ENCODE data around the gene ATP2B2. TPM values are rescaled to one million over a fixed set of nuclear protein-coding genes. Genes with fewer than 3 reads are reported as not detected.

The ATP2B2 gene
- total and polyA plus RNA-seq, 2 of the 8 experiments (the other 6 are each of a cell fraction or from before 2014, with no cell fraction given): 0.14 to 1.2 TPM

DNA sequence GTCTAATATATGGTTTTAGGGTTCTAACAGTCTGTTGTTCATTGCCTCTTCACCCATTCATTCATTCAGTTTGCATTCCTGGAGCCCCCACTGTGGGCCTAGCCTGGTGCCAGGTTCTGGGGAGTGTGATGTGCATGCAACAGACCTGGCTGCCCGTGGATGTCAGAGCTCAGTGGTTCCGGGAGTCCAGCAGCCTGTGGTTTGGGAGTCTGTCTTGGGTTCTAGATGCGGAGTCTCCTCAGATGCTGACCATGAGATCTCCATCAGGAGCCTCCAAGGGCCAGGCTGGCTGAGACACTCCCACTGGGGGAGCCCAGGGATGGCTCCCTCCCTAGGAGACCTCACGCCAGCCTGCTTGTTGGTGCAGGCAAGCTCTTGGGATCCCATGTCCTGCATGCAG lies 92.3 kb downstream of the ATP2B2 start (continued):
- TF ChIP-seq, protein P1, sequence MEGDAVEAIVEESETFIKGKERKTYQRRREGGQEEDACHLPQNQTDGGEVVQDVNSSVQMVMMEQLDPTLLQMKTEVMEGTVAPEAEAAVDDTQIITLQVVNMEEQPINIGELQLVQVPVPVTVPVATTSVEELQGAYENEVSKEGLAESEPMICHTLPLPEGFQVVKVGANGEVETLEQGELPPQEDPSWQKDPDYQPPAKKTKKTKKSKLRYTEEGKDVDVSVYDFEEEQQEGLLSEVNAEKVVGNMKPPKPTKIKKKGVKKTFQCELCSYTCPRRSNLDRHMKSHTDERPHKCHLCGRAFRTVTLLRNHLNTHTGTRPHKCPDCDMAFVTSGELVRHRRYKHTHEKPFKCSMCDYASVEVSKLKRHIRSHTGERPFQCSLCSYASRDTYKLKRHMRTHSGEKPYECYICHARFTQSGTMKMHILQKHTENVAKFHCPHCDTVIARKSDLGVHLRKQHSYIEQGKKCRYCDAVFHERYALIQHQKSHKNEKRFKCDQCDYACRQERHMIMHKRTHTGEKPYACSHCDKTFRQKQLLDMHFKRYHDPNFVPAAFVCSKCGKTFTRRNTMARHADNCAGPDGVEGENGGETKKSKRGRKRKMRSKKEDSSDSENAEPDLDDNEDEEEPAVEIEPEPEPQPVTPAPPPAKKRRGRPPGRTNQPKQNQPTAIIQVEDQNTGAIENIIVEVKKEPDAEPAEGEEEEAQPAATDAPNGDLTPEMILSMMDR (IDR thresholded peaks at IDR 0.05; ENCODE audit: control extremely low read depth in 1 of 3, insufficient read depth in 1 of 3, low read depth in 1 of 3, low read length in 3 of 3): no peak
- no peak for TF ChIP-seq MAFK (IDR thresholded peaks at IDR 0.05; ENCODE audit: low read depth, low read length)
- TF ChIP-seq GABPA (IDR thresholded peaks at IDR 0.05; ENCODE audit: borderline replicate concordance, insufficient read depth, low read length): no peak
- no peak for TF ChIP-seq CTBP2 (IDR thresholded peaks at IDR 0.05; ENCODE audit: borderline replicate concordance, insufficient read depth, insufficient read length, low read length)
- no peak for TF ChIP-seq RFX5 (IDR thresholded peaks at IDR 0.05; ENCODE audit: borderline replicate concordance, low read depth, low read length)

Data from H1 (cell line).